ENCODE results near the gene CTDSP2.
A peak's percentile ranks its signal among the peaks of the same experiment; 100 is the strongest.
"Not testable (repeated sequence)": the region's sequence is repeated elsewhere in the genome, so short reads cannot be mapped to it uniquely, and the experiment has no call there.

The CTDSP2 gene

DNA sequence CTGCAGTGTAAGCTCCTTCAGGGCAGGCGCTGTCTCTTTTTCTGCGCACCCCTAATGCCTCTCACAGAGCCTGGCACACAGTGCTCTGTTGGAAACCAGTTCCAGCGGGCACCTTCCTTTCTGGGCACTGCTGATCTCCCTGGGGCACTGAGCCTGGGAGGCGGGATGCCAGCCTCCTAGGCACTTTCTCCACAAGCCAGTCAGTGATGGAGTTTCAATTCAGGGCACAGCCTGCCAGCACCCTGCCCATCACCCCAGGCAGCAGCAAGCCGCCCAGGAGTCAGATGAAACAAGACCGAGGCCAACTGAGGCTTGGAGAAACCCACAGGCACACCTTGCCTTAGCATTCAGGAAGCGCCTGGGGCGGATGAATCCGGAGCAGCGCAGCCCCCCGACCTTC, 5.7 kb upstream of the CTDSP2 start:
- no peak for DNase-seq

DNA sequence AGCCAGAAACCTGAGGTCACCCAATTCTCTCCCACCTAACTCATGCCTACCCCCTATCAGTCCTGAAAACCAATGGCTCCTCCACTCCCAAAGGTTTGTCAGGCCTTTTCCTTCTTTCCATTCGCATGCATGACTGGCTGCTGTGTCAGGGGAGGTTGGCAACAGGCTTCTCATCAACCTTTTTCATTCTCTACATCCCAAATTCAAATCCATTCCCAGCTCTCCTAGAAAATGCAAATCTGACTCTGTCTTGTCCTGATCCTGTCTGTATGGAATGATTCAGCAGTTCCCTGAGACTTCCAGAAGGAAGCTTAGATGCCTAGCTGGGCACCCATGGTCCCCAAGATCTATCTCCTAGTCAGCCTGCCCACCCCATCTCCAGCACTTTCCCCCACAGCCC, 5.0 kb upstream of the CTDSP2 start:
- DNase-seq, result no peak

DNA sequence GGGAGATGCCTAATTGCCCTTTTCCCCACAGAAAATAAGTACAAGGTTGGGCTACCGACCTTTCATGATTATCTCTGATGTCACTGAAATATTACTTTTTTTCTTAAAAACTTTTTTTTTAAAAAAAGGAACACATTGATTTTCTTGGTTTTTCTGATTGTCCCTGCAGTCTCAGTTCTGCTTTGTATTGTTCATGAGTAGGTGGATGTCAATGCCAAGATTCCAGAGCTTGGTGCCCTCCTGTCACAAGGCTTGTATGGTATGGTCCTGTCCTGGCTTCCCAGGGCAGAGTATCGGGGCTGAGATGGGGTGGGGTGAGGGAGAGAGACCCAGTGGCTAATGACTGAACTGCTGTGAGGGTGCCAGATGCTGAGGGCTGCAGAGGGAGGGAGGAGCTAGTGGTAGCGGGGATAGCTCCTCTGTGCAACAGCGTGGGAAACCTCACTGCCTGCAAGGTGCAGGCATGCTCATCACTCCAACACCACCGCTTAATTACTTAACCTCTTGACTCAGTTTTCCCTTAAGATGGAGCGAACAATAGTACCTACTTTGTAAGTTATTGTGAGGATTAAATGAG, 4.4 kb upstream of the CTDSP2 start:
- no peak for DNase-seq

DNA sequence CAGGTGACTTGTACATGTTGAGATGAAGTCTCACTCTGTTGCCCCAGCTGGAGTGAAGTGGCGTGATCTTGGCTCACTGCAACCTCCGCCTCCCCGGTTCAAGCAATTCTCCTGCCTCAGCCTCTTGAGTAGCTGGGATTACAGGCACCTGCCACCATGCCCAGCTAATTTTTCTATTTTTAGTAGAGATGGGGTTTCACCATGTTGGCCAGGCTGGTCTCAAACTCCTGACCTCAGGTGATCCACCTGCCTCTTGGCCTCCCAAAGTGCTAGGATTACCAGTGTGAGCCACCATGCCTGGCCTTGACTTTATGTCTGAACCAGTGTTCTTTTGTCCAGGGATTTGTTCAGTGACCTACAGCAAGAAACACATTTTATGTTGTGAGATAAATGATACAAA, 2.9 kb upstream of the CTDSP2 start:
- not testable (repeated sequence) for DNase-seq

DNA sequence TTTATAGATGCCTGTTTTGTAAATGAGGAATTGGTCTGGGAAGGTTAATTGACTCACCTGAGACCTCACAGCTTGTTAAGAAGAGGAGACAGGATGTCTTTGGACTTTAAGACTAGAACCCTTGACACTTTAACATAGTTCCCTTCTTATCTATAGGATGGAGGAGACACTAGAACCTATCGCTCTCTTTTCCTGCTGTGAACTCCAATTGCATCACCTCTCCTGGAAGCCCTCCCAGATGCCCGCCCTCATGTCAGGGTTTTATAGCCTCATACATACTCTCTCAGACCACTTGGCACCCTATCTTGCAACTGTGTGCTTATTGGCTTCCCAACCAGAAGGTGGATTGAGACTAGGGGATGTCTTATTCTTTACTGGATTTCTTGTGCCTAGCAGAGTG, 2.5 kb upstream of the CTDSP2 start:
- no peak for DNase-seq

DNA sequence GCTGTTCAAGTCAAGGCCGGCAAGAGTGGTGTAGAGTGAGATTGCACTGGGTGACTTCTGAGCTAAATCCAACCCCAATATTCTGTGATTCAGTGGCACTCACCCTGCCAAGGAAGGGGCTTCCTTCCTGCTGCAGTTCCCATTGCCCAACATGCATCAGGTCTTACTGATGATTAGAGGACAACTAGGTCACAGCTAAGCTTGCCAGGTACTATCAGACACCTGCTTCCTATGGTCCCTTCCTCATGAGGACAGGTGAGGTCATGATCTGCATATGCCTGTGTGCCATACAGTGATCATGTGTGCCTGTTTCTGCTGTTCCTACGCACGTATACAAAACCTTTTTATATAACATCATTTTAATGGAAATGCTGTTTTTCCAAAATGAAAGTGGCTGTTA, 1.7 kb upstream of the CTDSP2 start:
- no peak for DNase-seq

DNA sequence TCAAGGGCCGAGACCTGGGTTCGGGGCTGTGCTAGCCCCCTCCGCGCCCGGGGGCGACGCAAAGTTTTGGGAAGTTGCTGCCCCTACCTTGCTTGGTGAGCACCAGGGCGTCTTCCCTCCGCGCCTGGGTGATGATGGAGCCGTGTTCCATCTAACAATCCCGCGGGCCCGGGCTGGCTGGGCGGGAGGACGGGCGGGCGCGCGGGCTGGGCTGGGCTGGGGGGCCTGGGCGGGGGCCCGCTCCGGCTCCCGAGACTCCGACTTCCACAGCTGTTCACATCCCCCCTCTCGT, 298 bp downstream of the CTDSP2 start:
- no peak for DNase-seq

DNA sequence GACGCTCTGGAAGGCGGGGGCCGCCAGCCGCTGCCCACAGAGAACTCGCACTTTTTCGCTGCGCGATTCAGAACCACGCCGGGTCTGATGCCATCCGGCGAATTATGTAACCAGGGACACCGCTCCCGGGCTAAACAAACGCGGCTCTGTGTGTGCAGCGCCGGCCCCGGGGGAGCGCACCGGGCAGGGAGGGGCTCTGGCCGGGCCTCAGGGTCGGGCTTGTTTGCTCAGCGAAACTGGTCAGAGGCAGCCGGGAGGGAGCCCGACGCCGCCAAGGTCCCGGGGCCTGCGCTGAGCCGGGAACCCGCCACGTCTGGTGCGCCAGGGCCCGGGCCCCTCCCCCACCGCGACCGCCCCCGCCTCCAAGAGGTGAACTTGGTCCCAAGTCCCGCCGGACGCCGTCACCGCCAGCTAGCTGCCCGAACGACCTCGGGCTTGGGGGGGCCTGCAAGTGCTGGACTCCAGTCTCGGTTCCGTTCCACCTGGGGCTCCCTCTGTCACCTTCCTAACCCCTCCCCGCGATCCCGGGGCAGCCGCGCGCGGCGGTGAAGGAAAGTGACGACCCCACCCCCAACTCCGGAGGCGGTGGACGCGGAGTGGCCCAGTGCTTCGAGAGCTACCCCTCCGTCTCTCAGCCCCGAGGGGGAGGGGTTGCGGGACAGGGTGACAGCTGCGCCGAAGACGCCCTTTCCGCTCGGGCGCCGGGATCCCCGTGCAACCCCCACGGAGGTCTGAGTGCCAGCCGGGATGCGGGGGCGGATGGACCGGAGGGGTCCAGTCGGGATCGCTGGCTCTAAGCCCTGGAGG, 848 bp downstream of the CTDSP2 start:
- peak in 1 of 2 experiments; percentile 55 for DNase-seq

DNA sequence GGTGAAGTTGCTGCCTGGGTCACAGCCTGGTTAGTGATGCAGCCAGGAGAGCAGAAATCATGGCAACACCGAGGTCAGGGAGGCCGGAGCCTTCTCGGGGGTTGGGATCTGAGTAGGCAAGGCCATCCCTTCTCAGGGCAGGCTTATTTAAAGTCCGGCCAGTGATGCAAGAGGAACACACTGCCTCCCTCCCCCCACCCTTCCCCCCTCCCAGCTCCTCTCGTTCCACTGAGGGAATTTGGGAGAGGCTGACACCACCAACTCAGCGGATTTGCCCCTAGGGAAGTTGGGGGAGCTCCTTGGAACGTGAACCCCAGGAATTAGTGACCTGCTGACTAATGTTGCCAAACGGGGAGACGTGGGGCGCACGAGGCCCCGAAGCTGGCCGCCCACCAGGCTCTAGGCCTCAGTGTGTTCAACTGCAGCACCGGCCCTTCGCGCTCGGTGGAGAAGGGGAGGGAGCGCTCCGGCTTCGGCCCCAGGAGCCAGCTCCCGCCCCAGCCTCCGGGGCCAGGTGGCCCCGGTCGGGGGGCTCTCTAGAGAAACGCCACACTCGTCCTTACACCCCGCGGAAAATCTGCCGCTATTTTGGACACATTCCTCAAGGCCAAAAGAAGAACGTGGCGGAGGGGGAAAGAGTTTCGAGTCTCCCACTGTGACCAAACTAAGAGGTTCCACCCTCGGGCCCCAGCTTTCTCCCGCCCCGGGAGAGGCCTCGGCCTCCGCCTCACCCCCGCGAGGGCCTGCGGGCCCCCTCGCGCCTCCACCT, 1.6 kb downstream of the CTDSP2 start:
- DNase-seq, result no peak

DNA sequence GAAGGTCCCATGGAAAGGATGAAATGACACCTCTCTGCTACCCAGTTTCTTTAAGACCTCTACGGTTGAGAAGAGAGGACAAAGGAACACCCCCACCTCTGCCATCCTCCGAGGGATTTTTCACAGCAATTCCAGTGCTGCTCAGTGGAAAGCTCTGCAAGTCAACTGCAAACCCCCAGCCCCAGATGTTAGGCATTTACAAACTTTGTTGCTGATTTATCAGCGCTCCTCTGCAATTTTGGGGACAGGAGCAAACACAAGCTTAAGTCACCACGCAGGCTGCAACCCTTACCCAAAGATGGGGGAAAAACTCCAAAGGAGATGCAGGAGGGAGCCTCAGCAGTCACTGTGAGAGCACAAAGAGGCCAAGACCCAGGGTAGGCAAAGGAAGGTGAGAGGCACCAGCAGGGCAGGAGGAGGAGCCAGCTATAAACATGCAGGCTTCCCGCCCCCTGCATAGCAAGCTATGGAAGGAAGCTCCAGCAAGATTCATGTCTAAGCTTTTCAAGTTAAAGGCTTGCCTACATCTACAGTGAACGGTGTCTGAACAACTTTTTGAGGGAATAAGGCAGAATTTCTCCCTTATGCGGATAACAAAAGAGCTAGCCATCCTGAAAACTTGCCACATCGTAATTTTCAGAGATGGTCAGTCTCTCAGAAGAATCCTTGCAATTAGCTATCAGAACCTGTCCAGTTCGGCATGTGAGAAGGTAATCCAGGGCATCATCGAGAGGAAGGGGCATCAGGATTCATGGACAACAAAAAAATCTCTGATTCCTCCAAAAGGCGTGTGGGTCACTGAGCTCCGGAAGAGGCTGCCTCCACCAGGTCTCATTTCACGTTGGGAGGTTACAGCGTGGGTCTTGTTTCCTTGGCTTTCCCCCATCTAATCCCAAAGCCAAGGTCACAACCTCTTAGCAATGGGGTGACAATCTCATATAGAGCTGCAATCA, 3.9 kb downstream of the CTDSP2 start:
- no peak for DNase-seq

DNA sequence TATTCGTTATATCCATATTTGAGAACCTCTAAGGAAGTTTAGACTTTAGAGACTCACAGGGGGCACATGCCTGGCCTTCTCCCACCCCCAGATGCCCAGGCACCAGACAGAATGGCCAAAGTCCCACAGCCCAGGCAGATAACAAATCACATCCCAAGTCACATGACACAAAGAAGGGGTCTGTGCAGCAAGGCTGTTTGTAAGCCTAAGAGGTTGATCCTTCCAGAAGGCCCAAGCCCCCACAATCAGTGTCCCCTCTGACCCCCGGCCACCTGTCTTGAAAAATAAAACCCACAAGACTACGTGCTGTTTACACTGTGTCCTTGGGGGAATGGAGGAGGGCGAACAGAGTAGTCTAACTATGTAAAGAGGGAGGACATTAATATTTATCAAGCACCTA, 5.1 kb downstream of the CTDSP2 start:
- no peak for DNase-seq

DNA sequence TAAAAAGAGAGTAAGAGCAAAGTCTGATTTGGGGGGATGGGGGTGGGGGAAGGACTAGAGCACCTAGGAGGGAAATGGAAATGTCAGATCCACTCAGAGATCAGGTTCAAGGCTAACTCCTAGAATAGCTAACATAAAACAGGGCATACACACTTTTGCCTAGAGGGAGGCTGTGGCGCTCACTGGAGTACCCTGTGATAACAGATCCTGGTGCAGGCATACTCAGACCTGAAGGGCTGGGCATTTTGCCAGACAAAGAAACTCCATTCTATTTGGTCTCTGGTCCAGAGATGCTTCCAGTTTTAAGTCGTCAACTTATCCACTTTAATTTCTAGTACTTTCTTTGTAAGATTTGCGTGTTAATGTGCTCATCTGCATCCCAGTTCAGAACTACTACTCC, 5.8 kb downstream of the CTDSP2 start:
- peak in 1 of 2 experiments; percentile 56 for DNase-seq

DNA sequence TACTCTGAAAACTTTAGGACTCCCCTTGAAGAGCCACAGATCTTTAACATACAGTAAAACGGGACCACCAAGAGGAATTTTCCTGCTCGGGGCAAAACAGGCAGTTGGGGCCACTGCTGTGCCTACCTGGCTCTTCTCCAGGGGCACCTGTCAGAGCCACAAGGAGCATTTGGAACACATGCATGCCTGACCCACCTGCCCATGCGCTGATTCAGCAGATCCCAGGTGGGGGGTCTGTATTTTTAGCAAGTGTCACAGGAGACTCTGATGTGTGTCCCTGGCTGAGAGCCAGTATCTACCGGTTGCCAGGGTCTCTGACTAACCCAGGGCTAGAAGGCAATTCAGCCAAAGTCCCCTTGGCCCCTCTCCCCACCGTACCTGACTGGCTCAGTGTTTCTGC, 6.5 kb downstream of the CTDSP2 start:
- DNase-seq, result peak in 1 of 2 experiments; percentile 15

DNA sequence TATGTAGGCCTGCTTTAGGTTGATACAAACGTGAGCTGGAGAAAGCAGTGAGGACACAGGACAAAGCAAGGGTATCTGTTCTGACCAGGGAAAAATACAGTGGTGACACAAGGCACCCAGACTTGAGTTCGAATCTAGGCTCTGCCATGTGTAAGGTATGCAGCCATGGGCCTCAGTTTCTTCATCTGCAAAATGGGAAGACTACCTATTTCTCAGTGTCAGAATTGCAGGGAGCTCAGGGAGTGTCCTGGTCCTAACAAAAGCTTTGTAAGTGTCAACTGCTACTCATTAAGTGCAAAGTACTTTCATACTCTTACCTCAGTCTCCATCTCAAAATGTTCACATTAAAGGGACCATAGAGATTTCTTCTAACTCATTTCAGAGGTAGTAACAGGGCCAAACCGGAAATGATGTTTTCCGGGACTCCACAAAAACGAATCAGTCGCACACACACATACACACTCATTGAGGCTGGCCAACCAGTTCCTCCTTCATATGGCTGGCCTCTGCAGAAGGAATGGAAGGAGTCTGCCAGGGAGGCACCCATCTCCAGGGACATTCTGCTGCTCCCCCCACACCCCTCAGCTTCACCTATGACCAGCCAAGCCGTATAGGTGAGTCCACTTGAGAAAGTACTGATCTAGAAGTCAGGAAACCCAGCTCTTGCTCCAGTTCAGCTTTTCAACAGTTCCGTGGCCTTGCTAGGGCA, 7.8 kb downstream of the CTDSP2 start:
- no peak for DNase-seq

DNA sequence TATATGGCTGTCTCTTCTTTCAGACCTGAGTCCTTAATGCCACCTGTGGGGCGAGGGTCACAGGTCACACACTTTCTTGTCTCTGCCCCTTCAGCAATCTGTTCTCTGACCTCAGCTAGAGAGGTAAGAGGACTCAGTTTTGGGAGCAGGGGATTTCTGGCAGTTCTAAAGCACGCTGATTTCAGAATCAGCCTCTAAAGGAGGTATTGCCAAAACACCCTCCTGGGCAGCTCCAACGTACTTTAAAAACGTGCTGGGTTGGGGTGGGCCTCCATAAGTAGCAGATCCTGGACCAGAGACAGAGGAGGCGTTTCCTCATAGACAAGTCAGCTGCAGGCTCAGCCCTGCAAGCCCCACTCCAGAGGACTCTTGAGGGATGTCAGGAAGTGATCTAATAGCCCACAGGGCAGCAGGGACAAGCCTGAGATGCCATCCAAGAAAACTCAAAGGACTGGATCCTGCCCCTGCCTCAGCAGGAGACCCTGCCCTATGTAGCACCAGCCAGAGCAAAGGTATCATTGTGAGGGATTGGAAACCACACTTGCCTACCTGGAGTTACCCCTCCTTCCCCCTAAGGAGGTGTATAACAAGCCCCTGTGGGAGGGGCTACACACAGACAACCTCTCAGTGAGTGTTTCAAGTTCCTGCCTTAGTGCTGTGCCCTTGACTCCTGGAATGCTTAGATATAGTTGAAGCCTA, 8.5 kb downstream of the CTDSP2 start:
- DNase-seq, result peak in 1 of 2 experiments; percentile 57

DNA sequence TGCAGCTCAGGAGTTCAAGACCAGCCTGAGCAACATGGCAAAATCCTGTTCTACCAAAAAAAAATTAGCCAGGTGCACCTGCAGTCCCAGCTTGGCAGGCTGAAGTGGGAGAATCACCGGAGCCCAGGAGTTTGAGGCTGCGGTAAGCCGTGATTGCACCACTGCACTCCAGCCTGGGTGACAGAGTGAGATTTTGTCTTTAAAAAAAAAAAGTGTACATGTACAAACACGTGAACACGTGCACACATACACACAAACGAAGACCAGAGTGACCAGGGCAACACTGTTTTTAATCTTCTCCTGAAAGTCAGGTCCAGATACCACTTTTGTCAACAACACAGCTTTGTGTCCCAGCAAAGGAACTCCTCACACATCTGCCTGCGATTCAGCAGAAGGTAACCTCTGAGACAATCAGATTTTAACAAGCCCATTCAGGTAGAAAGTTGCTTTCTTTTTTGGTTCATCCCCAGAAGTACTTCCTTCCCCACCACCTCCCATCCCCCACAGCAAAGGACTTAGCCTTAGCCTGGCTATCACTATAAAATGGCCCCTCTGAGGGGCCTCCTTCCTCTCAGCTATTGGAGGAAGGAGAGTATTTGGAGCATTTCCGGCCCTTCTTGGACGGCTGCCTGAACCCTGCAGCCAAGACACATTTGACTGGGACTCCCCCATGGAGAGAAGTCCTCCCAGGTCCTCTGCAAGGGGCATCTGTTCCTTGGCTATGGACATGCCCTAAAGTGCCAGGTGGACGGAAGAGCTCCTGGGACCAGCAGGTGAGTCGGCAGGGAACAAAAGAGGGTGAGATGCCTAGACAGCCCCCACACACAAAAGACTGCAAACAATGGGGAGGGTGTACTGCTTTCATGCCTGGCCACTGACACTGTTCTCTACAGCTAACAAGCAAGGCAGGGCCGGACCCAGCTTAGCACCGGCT, 9.8 kb downstream of the CTDSP2 start:
- DNase-seq, result peak; percentile 31 to 79

DNA sequence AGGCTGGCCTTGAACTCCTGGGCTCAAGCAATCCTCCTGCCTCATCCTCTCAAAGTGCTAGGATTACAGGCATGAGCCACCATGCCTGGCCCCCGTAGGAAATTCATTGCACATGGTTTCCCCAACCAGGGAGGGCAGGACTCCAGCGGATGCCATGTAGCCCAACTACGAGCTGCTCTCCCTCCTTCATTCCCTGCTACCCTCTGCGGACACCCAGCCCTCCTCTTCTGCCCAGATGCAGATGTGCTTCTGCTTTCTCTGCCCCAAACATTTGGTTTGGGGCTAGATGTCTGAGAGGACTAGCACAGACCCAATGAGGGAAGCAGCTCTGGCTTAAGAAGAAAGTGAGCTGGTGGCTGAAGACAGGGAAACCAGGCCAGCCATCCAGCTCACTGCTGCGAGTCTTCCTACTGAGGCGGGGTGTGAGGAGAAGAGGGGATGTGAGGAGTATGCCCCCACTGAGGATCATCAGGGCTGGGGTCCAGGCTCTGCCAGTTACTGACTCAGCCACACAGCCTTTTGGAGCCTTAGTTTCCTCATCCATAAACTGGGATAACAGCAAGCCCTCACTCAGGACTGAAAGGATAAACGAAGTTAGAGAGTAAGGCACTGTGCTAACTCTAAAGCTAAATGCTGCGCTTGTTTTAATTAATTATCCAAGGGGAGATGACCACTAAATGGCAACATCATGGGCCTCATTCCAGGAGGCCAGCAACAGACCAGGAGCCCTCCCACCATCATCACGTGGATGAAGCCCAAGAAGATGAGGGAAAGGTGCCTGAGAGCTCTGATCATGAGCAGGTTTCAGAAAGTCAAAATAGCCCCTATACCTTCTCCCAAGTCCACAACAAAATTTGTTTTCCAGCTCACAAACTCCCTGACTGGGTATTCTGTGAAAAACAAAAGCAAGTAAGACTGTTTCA, 10.9 kb downstream of the CTDSP2 start:
- no peak for DNase-seq

DNA sequence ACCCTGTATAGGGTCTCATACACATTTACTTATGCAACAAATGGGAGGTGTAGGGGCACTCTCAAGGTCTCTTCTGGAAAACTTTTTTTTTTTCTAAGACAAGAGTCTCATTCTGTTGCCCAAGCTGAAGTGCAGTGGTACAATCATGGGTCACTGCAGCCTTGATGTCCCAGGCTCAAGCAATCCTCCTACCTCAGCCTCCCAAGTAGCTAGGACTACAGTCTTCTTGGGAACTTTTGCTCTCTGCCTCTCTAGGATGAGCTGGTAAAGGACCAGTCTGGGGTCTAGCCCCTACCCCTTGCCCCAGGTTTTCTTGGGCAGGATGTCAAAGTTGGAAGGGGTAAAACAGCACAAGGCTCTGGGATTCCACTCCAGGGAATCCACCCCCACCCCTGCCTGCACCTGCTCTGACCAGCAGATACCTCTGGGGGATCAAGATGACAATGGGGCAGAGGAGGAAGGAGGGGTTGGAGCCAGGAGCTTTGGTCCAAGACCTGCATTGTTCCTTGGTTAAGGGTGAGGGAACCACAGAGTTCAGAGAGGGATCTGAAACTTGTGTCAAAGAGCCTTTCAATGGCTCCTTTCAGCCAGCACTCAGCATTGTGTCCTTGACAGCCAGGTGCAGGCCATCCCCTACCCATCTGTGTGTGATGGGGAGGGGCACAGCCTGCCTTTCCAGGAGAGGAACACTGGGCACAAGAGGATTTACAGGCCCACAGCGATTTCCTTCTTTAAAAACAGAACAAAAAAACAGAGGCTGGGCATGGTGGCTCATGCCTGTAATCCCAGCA, 12.2 kb downstream of the CTDSP2 start:
- no peak for DNase-seq

DNA sequence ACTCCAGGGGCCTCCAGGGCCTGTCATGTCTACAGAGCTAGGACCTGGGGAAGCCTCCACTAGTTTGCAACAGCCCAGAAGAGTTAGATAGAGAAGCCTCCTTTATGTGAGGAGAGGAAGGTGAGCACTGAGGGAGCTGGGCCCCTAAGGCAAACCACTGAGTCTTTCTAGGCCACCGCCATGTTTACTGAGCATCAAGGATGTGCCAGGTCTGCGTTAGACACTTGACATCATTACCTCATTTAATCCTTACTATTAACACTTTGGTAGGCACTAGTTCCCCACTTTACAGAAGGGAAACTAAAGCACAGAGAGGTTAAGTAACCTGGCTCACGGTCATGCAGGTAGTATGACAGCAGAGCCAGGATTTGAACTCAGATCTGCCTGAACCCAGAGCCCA, 12.9 kb downstream of the CTDSP2 start:
- no peak for DNase-seq

All from NCI-H446 (cell line).